ENCODE measurements around the gene RBM33.

- TF ChIP-seq POLR2A (IDR thresholded peaks at IDR 0.05) (no peak), CTCF (IDR thresholded peaks at IDR 0.05) (no peak)
These were observed 159.2 kb downstream of the RBM33 start for GRCh38 chr7:155803418-155804376.
